Mucosa of gallbladder (tissue), 1 donor: ENCODE measurements around the gene TMEM213. TPM values are rescaled to one million over a fixed set of nuclear protein-coding genes. Genes with fewer than 3 reads are reported as not detected.

Source experiments
- DNase-seq: peaks from one replicate; pipeline ENCODE4 v3.0.0-alpha.2; 2020; ENCODE audit warnings: low spot score
- total RNA-seq: library from RNA; stranded (reverse); gene quantifications from one replicate; pipeline ENCODE4 v1.2.1, GENCODE V29; 2021
- donor health status: DM: no; HTN: no; CAD: no.

Gene TMEM213
- total RNA-seq, 1 donor from 2014 or later, result 0.12 TPM

DNA sequence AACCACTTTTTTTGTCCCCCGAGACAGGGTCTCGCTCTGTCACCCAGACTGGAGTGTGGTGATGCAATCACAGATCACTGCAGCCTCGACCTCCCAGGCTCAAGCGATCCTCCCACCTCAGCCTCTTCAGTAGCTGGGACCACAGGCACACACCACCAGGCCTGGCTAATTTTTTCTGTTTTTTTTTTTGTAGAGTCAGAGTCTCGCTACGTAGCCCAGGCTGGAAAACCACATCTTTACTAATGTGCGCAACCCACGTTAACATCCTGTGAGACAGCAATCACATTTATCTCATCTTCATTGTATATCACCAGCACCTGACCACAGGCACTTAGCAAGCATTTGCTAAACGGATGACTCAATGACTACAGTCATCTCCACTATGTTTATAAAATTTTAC, 78.0 kb downstream of the TMEM213 start:
- DNase-seq, result no peak

DNA sequence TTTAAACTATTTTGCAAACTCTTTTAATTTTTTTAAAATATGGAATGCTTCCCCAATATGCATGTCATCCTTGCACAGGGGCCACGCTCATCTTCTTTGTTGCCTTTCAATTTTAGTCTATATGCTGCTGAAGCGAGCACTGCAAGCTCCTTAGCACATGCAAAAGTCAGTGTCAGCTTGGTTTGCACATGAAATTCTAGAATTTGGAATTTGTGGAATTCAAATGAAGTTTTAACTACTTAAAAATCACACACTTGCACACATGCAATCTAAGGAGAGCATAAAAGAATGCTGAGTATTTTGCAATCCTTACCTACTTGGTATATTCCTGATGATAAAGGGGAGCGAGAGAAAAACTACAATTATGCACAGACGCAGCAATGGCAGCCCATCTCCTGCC, 78.5 kb downstream of the TMEM213 start:
- DNase-seq, result no peak

DNA sequence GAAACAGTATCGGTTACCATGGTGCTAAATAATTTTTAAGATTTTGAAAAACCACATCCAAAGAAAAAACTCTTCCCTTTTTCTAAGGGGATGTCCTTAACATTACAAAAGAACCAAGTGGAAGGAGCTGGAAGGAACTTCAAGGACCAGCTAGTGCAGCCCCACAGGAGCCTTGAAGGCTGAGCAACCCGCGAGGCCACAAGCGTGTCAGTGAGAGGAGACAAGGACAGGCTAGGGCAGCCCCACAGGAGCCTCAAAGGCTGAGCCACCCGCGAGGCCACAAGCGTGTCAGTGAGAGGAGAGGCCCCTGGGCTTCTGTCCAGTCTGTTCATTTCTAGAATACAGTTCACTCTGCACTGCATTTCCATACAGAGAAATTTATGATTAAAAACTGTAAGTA, 80.3 kb downstream of the TMEM213 start:
- no peak for DNase-seq

DNA sequence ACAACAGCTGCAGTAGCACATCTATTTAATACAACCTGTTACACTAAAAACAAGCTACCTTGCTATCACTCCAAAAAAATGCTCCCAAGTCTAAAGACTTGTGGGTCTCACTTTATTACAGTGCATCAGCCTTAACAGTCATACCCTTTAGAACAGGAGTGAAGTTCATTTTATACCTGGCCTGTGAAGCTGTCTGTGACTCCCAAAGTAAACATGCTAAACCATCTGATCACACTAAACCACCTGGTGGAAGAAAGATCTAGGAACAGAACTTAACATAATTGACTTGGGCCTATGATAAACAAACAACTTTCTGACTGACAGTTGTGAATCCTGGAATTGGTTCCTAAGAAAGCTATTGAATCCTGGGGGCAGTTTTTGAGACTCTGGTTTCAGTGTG, 81.1 kb downstream of the TMEM213 start:
- DNase-seq, result no peak

DNA sequence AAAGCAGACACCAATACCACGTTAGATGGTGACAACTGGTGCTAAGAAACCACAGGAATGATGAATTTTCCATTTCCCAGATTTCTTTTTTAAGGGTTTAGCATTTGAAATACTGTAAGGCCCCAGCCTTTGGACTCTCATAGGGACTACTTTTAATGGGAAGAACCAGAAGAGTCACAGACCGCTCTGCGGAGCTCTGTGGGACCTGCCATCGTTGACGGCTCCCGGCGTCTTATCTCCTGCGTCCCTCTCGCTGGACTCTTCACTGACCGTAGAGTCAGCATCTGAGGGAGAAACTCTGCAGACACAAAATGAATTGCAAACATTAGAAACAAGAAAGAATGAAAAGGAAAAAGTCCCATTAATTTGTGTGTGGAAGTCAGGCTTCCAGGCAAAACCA, 81.6 kb downstream of the TMEM213 start:
- no peak for DNase-seq

DNA sequence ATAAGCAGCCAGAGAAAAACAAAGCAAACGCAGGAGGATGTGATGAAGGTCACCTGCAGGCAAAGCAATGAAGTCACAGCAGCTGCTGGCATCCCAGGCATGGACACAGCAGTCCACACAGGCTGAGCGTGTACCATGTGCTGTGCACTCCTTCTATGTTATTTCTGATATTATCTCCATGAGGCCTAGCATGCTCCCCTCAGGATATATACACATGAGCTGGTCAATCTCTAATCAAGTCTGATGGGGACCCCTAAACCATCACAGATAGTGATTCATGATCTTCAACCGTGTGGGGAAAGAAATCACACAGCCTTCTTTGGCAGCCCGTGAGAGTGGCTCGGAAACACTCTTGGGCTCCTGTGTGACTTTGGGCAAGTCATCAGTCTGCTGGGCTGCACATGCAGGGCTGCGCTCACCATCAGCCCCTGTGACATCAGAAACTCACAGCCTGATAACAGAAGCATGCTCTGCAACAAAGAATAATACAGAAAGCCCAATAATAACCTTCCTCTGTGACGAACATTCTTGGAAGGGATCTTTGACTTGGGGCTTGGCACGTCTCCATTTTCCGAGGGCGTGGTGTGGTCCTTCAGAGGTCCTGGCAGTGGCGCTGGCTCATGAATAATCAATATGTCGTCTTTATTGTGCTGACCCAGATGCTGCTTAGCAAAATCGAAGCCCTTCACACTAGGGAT, 83.2 kb downstream of the TMEM213 start:
- peak; percentile 68 for DNase-seq

DNA sequence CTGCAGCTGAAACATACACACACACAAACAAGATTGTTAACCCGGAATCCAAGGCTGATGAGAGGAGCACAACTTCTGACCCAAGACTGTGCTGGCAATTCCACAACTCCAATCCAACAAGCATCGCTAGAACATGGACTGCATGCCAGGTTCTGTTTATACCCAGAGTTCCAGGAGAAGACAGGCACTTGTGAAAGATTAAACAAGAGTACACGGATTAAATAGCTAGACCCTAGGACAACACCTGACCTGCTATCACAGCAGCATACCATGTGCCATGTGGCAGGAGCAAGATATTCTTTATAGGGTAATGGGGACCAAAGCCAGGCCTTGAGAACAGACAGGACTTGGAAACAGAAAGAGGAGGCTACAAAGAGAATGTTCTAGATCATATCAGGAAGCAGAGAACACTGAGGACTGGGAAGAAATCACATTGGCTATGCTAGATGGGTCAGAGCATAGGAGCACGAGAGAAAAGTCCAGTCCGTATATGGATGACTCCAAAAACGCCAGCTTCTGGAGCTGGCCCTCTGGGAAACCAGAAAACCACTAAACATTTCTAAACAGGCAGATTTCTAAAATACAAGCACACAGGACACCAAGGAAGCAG, 83.9 kb downstream of the TMEM213 start:
- DNase-seq, result no peak

DNA sequence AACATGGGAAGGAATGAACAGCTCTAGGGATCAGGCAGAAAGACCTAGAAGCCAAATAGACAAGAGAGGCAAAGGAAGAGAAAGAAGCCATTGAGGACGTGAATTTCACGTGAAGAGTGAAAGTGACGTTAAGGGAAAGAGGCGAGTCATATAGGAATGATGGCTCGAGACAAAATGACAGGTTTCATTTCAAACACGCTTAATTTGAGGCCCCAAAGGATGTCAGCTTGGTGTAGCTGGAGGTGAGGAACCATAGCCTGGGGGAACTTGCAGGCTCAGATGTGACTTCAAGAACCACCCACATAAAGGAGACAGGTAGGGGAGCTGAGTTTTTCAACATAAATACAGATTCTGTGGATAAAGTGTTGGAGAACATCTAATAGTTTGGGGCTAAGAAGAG, 84.5 kb downstream of the TMEM213 start:
- DNase-seq, result no peak

DNA sequence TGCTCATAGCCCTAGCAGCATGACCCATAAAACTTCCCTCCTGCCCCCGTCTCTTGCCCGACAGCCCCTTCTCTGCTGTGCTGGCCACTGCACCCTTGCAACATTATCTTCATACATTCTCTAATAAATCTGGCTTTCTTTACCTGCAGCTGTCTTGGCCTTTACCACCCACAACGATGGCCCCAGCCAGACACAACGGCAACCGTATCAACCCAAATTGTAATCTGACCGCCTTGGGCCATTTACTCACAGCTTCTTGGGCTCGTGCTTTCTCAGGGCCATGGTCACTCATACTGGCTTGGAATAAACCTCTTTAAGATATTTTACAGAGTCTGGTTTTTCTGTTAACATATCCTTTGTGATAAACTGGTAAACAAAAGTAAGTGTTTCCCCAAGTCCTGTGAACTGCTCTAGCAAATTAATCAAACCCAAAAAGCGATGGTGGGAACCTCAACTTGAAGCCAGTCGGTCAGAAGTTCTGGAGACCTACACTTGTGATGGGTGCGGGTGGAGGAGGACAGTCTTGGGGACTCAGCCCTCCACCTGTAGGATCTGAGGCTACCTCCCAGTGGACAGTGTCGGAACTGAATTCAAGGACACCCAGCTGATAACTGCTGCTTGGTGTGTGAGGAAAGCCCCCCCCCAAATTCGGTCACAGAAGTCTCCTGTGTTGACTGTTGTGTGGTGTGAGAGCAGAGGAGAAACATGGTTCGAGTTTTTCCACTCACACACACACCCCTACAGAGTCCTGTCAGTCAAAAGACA, 87.8 kb downstream of the TMEM213 start:
- DNase-seq, result no peak

DNA sequence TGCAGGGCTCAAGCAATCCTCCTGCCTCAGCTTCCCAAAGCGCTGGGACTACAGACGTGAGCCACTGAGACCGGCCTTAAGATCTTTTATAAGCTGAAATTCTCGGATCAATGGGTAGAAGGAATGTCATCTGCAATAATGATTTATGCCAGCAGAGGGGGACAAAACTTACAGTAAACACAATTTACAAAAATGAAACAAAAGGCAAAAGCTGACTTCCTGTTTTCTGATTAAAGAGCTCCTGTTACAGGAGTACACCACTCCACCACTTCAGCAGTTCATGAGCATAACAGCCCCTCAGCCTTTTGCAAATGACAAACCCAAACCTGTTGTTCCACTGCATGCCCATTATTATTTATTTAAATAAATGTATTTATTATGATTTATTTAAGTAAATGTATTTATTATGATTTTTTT, 88.7 kb downstream of the TMEM213 start:
- DNase-seq, result peak; percentile 53

DNA sequence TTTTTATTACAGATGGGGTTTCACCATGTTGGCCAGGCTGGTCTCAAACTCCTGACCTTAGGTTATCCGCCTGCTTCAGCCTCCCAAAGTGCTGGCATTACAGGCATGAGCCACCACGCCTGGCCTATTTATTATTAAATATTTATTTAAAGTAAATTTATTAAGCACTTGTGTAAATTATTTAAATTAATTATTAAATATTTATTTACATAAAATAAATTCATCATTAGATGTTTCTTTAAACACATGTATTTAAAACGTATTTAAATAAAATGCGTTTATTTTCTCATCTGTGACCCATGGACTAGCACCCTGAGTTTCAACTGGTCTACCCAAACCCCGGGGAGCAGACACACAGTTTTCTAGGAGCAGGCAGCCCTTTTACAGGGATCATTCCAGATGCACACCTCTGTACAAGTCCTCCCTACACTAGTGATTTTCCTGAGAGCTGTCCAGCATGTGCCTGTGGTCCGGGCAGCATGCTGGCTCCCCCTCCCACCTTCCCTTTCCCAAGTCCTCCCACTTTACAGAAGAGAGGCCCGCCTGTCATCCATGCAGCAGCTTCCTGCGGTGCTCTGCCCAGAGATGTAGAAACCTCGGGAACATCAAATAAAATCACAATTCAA, 89.4 kb downstream of the TMEM213 start:
- no peak for DNase-seq

Other genes with a start within 250 kb of the TMEM213 start
- gene SVOPL, start 96.6 kb upstream of the TMEM213 start, total RNA-seq, result not detected
- not detected for gene ATP6V0A4, start 202 bp downstream of the TMEM213 start, total RNA-seq
- gene KIAA1549, start 183.4 kb downstream of the TMEM213 start, total RNA-seq, result 5.7 TPM
- gene ZC3HAV1L, start 238.0 kb downstream of the TMEM213 start, total RNA-seq, result 9.0 TPM